Muscle of back (tissue), 11 donors: Measurements from ENCODE around the gene AGFG2. TPM values are rescaled to one million over a fixed set of nuclear protein-coding genes. Genes with fewer than 3 reads are reported as not detected.

Experiments used
- DNase-seq, 3 donors: peaks; one replicate each; pipeline versions ENCODE4 v3.0.0 to v3.0.0-alpha.2; 2013
- polyA plus RNA-seq, 10 donors: library from polyadenylated mRNA; unstranded; fragments of 120-200 nt; gene quantifications; one replicate each; pipeline ENCODE4 v1.2.1, GENCODE V29; 2013; ENCODE audit not compliant: insufficient read length in 10 of 10

AGFG2 gene
- polyA plus RNA-seq, 10 donors: 8.6 to 12.5 (median 9.8) TPM

DNA sequence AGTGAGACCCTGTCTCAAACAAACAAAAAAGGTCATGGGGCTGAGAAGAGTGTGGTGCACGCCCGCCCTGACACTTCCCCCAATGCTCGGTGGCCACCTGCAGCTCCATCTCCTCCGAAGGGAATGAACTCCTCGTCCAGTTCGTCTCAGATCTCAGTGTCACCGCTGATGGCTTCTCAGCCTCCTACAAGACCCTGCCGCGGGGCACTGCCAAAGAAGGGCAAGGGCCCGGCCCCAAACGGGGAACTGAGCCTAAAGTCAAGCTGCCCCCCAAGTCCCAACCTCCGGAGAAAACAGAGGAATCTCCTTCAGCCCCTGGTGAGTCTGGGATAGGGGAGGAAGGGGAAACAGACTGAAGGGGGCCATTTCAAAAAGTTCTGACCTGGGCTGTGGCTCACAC lies 67.3 kb downstream of the AGFG2 start:
- DNase-seq: no peak

DNA sequence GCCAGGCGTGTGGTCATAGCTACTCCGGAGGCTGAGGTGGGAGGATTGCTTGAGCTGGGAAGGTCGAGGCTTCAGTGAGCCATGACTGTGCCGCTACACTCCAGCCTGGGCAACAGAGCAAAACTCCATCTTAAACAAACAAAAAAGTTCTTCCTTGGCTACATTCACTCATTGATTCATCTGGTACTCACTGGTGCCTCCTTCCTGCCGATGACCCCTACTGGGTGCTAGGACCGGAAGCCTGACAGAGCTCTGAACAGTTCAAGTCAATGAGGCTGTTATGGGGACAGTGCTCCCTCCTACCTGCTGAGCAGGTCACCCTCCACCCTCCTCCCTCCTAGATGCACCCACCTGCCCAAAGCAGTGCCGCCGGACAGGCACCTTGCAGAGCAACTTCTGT lies 68.1 kb downstream of the AGFG2 start:
- no peak for DNase-seq

GRCh38 chr7:100609958-100610357 lies 71.0 kb downstream of the AGFG2 start:
- DNase-seq: no peak

DNA sequence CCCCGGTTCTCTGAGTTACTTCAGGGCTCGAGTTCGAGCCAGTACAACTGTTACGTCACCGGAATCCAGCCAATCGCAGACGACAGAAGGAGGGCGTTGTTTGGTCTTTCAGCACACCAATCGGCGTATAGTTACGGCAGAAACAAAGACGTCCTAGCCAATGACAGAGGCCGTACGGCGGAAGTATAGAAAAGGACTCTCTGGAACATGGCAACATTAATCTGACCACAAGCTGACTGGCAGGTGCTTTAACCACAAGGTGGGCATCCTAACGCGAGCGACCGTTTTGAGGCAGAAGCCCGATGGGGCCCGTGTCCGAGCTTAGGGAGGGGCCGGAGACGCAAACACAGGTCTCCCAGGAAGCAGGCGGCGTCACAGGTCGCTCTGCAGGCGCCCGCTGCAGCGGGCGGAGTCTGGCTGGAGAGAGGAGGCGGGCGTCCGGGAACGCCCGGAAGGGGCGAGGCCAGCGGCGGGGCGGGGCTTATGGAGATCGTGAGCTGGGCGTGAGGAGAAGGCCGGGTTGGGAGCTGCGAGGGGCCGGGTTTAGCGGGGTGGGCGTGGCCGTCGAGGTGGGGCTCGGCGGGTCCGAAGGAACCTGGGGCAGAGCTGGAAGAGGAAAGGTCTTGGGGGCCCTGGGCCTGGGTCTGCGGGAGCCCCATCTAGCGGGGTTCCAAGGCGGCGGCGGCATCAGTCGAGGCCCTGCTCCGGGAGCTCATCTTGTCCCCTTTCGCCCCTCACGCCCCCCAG lies 73.2 kb downstream of the AGFG2 start, which contains the start of gene MOSPD3:
MOSPD3 (plus strand) TSS at position 558 of the 747 bp plus-strand sequence. CDS start 252 bp downstream, outside the sequence.
- peak; percentile 99 to 100 (median 100) for DNase-seq

GRCh38 chr7:100612730-100613390 lies 73.9 kb downstream of the AGFG2 start:
- peak in 1 of 3 donors; percentile 49 for DNase-seq

DNA sequence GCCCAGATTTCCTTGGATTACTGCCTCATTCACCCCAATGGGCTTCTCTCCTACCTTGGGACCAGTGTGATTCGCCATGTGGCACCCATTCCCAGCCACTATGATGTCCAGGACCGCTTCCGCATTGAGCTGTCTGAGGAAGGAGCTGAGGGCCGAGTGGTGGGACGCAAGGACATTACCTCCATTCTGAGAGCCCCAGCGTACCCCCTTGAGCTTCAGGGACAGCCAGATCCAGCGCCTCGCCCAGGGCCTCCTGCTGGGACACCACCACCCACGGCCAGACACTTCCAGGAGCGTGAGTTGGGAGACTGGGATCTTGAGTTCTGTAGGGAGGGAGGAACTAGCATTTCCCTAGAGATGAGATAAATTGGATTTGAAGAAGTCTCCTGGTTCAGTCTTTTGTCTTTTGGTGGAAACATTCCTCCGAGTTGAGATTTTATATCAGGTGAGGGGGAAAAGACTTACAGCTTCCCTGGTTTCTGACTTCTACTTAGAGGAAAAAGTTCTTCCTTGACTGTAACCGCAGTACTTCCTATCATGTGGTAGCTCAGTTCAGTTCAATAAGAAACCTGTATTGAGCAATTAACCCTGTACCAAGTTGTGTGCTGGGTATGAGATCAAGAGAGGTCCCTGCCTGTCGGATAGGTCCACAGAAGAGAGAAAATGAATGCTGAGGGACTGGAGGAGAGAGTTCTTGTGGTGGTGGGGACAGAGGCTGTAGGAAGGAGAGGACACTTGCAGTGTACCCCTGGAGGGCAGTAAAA lies 74.6 kb downstream of the AGFG2 start:
- DNase-seq: no peak

GRCh38 chr7:100614308-100614861 lies 75.4 kb downstream of the AGFG2 start:
- no peak for DNase-seq

Other genes with a start within 250 kb of the AGFG2 start
- 1 to 10 TPM; 4.4 to 7.2 (median 5.6) TPM for gene SPDYE3, start 231.5 kb upstream of the AGFG2 start, polyA plus RNA-seq
- gene PILRB, start 181.1 kb upstream of the AGFG2 start, polyA plus RNA-seq: 10 to 100 TPM; 11.6 to 30.5 (median 14.5) TPM
- 1 to 10 TPM; 1.8 to 6.2 (median 2.7) TPM for gene PILRA, start 165.7 kb upstream of the AGFG2 start, polyA plus RNA-seq
- gene ZCWPW1, start 110.5 kb upstream of the AGFG2 start, polyA plus RNA-seq: 1 to 10 TPM; 4.0 to 7.6 (median 5.4) TPM
- 10 to 100 TPM; 25.2 to 38.4 (median 33.6) TPM for gene MEPCE, start 109.4 kb upstream of the AGFG2 start, polyA plus RNA-seq
- 10 to 100 TPM in 8 of 10 donors, 1 to 10 TPM in 2; 7.7 to 18.0 (median 12.0) TPM for gene PPP1R35, start 102.7 kb upstream of the AGFG2 start, polyA plus RNA-seq
- gene SPACDR, start 74.9 kb upstream of the AGFG2 start, polyA plus RNA-seq: 1 to 10 TPM in 8 of 10 donors, under 1 TPM in 2; 0.86 to 3.5 (median 1.4) TPM
- 10 to 100 TPM; 30.3 to 46.3 (median 40.1) TPM for gene TSC22D4, start 60.0 kb upstream of the AGFG2 start, polyA plus RNA-seq
- gene NYAP1, start 55.3 kb upstream of the AGFG2 start, polyA plus RNA-seq: 1 to 10 TPM; 1.1 to 3.4 (median 1.7) TPM
- gene SAP25, start 34.7 kb downstream of the AGFG2 start, polyA plus RNA-seq: 1 to 10 TPM; 1.5 to 5.3 (median 2.6) TPM
- 10 to 100 TPM; 16.7 to 30.5 (median 22.7) TPM for gene LRCH4, start 46.9 kb downstream of the AGFG2 start, polyA plus RNA-seq
- gene FBXO24, start 47.1 kb downstream of the AGFG2 start, polyA plus RNA-seq: 1 to 10 TPM in 4 of 10 donors, under 1 TPM in 6; 0.74 to 2.0 (median 0.94) TPM
- gene PCOLCE, start 63.2 kb downstream of the AGFG2 start, polyA plus RNA-seq: 100 to 1,000 TPM; 202 to 371 (median 254) TPM
- 10 to 100 TPM; 11.8 to 20.0 (median 15.8) TPM for gene MOSPD3, start 73.3 kb downstream of the AGFG2 start, polyA plus RNA-seq
- 1 to 10 TPM in 4 of 10 donors, under 1 TPM in 6; 0.46 to 1.4 (median 0.98) TPM for gene TFR2, start 102.3 kb downstream of the AGFG2 start, polyA plus RNA-seq
- gene ACTL6B, start 117.2 kb downstream of the AGFG2 start, polyA plus RNA-seq: under 1 TPM in 1 of 10 donors, not detected in 9; 0.14 TPM
- gene GNB2, start 134.5 kb downstream of the AGFG2 start, polyA plus RNA-seq: 100 to 1,000 TPM; 110 to 181 (median 147) TPM
- 10 to 100 TPM; 18.0 to 36.2 (median 26.0) TPM for gene GIGYF1, start 155.0 kb downstream of the AGFG2 start, polyA plus RNA-seq
- 10 to 100 TPM; 13.6 to 33.1 (median 18.9) TPM for gene POP7, start 166.9 kb downstream of the AGFG2 start, polyA plus RNA-seq
- under 1 TPM in 1 of 10 donors, not detected in 9; 0.10 TPM for gene EPO, start 181.3 kb downstream of the AGFG2 start, polyA plus RNA-seq
- gene ZAN, start 194.4 kb downstream of the AGFG2 start, polyA plus RNA-seq: not detected